PC-9 (cell line): Measurements from ENCODE around the gene USP9X. TPM values are rescaled to one million over a fixed set of nuclear protein-coding genes. Genes with fewer than 3 reads are reported as not detected.

Experiments used
- BruUV-seq: library from RNA; stranded (reverse); fragments of 400-500 nt; replicated peaks from 2 replicates; lab custom pipeline; 2021; lab: Mats Ljungman, UMichigan
- CTCF ChIA-PET: fragments of 300-600 bp; sonication (Branson Sonifier 250); formaldehyde crosslinking; loops from one replicate; lab custom pipeline; 2022; ENCODE audit warnings: antibody characterized with exemption; lab: Charles Lee
- POLR2A ChIA-PET: fragments of 300-600 bp; sonication (Branson Sonifier 250); formaldehyde crosslinking; loops from one replicate; lab custom pipeline; 2022; ENCODE audit warnings: antibody characterized with exemption; ENCODE audit not compliant: unreplicated experiment; lab: Charles Lee
- DNase-seq, 2 experiments: peaks; one replicate each; pipeline versions ENCODE4 v3.0.0 to v3.0.0-alpha.2; 2015 to 2022; ENCODE audit warnings: mixed read lengths in 1 of 2
- H2AFZ ChIP-seq: fragments of 200-600 bp; sonication (generic); 2 replicates; pipeline ENCODE4 v1.8.1; 2017; ENCODE audit warnings: antibody characterized with exemption
- H3F3A ChIP-seq: fragments of 200-600 bp; sonication (generic); 2 replicates; pipeline ENCODE4 v1.8.1; 2017; ENCODE audit warnings: antibody characterized with exemption, mild to moderate bottlenecking, low read depth; ENCODE audit not compliant: insufficient read depth
- H3K27ac ChIP-seq: fragments of 200-600 bp; sonication (generic); 2 replicates; pipeline ENCODE4 v1.6.1; 2016; ENCODE audit warnings: mixed run types
- H3K27me3 ChIP-seq: fragments of 200-600 bp; sonication (generic); 2 replicates; pipeline ENCODE4 v1.6.1; 2016; ENCODE audit warnings: low read depth, mixed run types; ENCODE audit not compliant: insufficient read depth
- H3K36me3 ChIP-seq: fragments of 200-600 bp; sonication (generic); 2 replicates; pipeline ENCODE4 v1.6.1; 2016; ENCODE audit warnings: low read depth, mixed run types
- H3K4me1 ChIP-seq: fragments of 200-600 bp; sonication (generic); replicated peaks from 2 replicates; pipeline ENCODE4 v1.6.1; 2016; ENCODE audit warnings: mixed run types; ENCODE audit not compliant: insufficient read depth
- H3K4me2 ChIP-seq: fragments of 200-600 bp; sonication (generic); 2 replicates; pipeline ENCODE4 v1.6.1; 2017; ENCODE audit warnings: mixed run types
- H3K4me3 ChIP-seq: fragments of 200-600 bp; sonication (generic); 2 replicates; pipeline ENCODE4 v1.6.1; 2016; ENCODE audit warnings: mixed run types
- H3K79me2 ChIP-seq: fragments of 200-600 bp; sonication (generic); 2 replicates; pipeline ENCODE4 v1.6.1; 2017; ENCODE audit warnings: low read depth, mixed run types
- H3K9me2 ChIP-seq: fragments of 200-600 bp; sonication (generic); 2 replicates; pipeline ENCODE4 v1.8.1; 2017; ENCODE audit warnings: mild to moderate bottlenecking; ENCODE audit not compliant: insufficient read depth
- H3K9me3 ChIP-seq: fragments of 200-600 bp; sonication (generic); 2 replicates; pipeline ENCODE4 v1.8.1; 2016; ENCODE audit warnings: low read depth; ENCODE audit not compliant: insufficient read depth
- H4K20me1 ChIP-seq: fragments of 200-600 bp; sonication (generic); 2 replicates; pipeline ENCODE4 v1.8.1; 2017; ENCODE audit not compliant: insufficient read depth
- CTCF ChIP-seq: fragments of 200-600 bp; sonication (generic); conservative IDR thresholded peaks from 2 replicates; pipeline ENCODE4 v1.6.1; 2017; ENCODE audit warnings: mixed run types, antibody characterized with exemption, mild to moderate bottlenecking, moderate library complexity
- EZH2 ChIP-seq: fragments of 200-600 bp; sonication (generic); IDR thresholded peaks from 2 replicates; pipeline ENCODE4 v1.8.0; 2017; ENCODE audit warnings: antibody characterized with exemption, low read depth
- intact Hi-C: fragments of 100-400 bp; cut with micrococcal nuclease; formaldehyde crosslinking; loops from one replicate; pipeline ENCODE4 v1.10.0; 2022; ENCODE audit not compliant: unreplicated experiment
- total RNA-seq: library from RNA; stranded (reverse); gene quantifications from 2 replicates; pipeline ENCODE4 v1.2.3, GENCODE V29; 2021

USP9X gene
- total RNA-seq, 1 experiment from 2014 or later: 43.2 TPM

- intact Hi-C loops: no loop called here
- Histone ChIP-seq H3K9me2 (no peaks in the 10 kb centered on the region), H3F3A (no peaks in the 10 kb centered on the region)
These were observed 42.0 kb upstream of the USP9X start for GRCh38 chrX:41043196-41043595.

GRCh38 chrX:41043674-41044345 lies 41.4 kb upstream of the USP9X start:
- H3K4me2 ChIP-seq: no peak overlapping the region
- no peaks in the 10 kb centered on the region for H3K9me2 ChIP-seq
- TF ChIP-seq CTCF (no peak), EZH2 (no peak)
- no peaks in the 10 kb centered on the region for H3K9me3 ChIP-seq
- no peaks in the 10 kb centered on the region for H3K27me3 ChIP-seq
- intact Hi-C loops: no loop called here
- no peaks in the 10 kb centered on the region for H3F3A ChIP-seq
- no peak overlapping the region for H2AFZ ChIP-seq
- no peak overlapping the region for H3K27ac ChIP-seq
- H3K4me1 ChIP-seq: no peaks in the 10 kb centered on the region
- ChIA-PET CTCF (no interaction called here), POLR2A (no interaction called here)
- H3K36me3 ChIP-seq: no peaks in the 10 kb centered on the region
- no peak for DNase-seq
- no peak overlapping the region for H3K4me3 ChIP-seq
- no peaks in the 10 kb centered on the region for H4K20me1 ChIP-seq
- no peaks in the 10 kb centered on the region for H3K79me2 ChIP-seq
- no TSS peak for BruUV-seq

More at GRCh38 chrX:41043196-41043595, 42.0 kb upstream of the USP9X start:
- Histone ChIP-seq H3K79me2 (no peaks in the 10 kb centered on the region), H3K9me3 (no peaks in the 10 kb centered on the region), H3K27ac (no peak overlapping the region), H3K27me3 (no peaks in the 10 kb centered on the region), H3K4me2 (no peak overlapping the region), H3K36me3 (no peaks in the 10 kb centered on the region), H3K4me1 (no peaks in the 10 kb centered on the region), H2AFZ (no peak overlapping the region), H4K20me1 (no peaks in the 10 kb centered on the region), H3K4me3 (no peak overlapping the region)
- CTCF ChIA-PET: no interaction called here
- no peak for DNase-seq
- BruUV-seq: no TSS peak
- POLR2A ChIA-PET: no interaction called here
- TF ChIP-seq CTCF: no peak
- TF ChIP-seq EZH2: no peak

GRCh38 chrX:41045960-41046567 lies 39.2 kb upstream of the USP9X start:
- no peak overlapping the region for H3K27ac ChIP-seq
- intact Hi-C loops: no loop called here

More at GRCh38 chrX:41045960-41046567, 39.2 kb upstream of the USP9X start:
- Histone ChIP-seq H3K9me2 (no peaks in the 10 kb centered on the region), H3K9me3 (no peaks in the 10 kb centered on the region), H3K27me3 (no peaks in the 10 kb centered on the region), H2AFZ (no peak overlapping the region), H4K20me1 (no peaks in the 10 kb centered on the region), H3K4me2 (no peak overlapping the region), H3K4me1 (no peaks in the 10 kb centered on the region), H3K79me2 (no peaks in the 10 kb centered on the region), H3K4me3 (no peak overlapping the region), H3F3A (no peaks in the 10 kb centered on the region), H3K36me3 (no peaks in the 10 kb centered on the region)
- DNase-seq: no peak
- BruUV-seq: no TSS peak
- TF ChIP-seq EZH2: no peak
- no peak for TF ChIP-seq CTCF
- ChIA-PET POLR2A (no interaction called here), CTCF (no interaction called here)
